ENCODE results near the gene SLC6A7. TPM values are rescaled to one million over a fixed set of nuclear protein-coding genes. Genes with fewer than 3 reads are reported as not detected.

SLC6A7 gene
- total RNA-seq, 2 donors from 2014 or later, result not detected

DNA sequence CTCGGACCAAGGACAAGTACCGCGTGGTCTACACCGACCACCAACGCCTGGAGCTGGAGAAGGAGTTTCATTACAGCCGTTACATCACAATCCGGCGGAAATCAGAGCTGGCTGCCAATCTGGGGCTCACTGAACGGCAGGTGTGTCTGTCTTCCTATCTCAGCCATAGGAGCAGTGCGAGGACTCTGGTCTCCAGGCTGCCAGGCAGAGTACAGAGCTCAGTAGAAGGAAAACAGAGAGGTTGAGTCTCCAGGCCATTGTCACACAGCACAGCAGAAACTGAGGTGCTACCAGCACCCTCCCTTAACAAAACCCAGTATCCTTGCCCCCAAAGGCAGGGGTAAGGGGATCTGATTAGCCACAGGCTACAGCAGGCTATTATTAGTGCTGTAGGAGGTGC lies 7.1 kb upstream of the SLC6A7 start:
- peaks cover 31% of the 10 kb centered on the region for H3K27me3 ChIP-seq (ENCODE audit: control insufficient read depth, insufficient read depth, low read length, poor library complexity, severe bottlenecking)
- DNase-seq, result no peak
- WGBS, 2 experiments (ENCODE audit: insufficient coverage in 1 of 2, insufficient read length in 1 of 2), result 93 to 96% methylated on average over 7 to 10 of the region's 10 CpGs
- H3K9me3 ChIP-seq (ENCODE audit: control insufficient read depth, low read length), result no peaks in the 10 kb centered on the region
- Mint-ChIP-seq H3K4me1 (peaks cover 9% of the 10 kb centered on the region), H3K36me3 (ENCODE audit: low read depth) (no peaks in the 10 kb centered on the region), H3K4me3 (no peak overlapping the region), H3K27ac (no peak overlapping the region), H3K9me3 (no peaks in the 10 kb centered on the region), H3K27me3 (ENCODE audit: insufficient read depth) (peaks cover 64% of the 10 kb centered on the region)
- no peak overlapping the region for H3K27ac ChIP-seq (ENCODE audit: low read depth, low read length)
- H3K4me3 ChIP-seq (ENCODE audit: low read length), result no peak overlapping the region
- TF ChIP-seq, protein P1, sequence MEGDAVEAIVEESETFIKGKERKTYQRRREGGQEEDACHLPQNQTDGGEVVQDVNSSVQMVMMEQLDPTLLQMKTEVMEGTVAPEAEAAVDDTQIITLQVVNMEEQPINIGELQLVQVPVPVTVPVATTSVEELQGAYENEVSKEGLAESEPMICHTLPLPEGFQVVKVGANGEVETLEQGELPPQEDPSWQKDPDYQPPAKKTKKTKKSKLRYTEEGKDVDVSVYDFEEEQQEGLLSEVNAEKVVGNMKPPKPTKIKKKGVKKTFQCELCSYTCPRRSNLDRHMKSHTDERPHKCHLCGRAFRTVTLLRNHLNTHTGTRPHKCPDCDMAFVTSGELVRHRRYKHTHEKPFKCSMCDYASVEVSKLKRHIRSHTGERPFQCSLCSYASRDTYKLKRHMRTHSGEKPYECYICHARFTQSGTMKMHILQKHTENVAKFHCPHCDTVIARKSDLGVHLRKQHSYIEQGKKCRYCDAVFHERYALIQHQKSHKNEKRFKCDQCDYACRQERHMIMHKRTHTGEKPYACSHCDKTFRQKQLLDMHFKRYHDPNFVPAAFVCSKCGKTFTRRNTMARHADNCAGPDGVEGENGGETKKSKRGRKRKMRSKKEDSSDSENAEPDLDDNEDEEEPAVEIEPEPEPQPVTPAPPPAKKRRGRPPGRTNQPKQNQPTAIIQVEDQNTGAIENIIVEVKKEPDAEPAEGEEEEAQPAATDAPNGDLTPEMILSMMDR (conservative IDR thresholded peaks at IDR 0.05), result no peak
- H3K4me1 ChIP-seq (ENCODE audit: control insufficient read depth, insufficient read depth, low read length), result no peaks in the 10 kb centered on the region
- no peaks in the 10 kb centered on the region for H3K36me3 ChIP-seq (ENCODE audit: control insufficient read depth, insufficient read depth, low read length)
- H3K9ac ChIP-seq (ENCODE audit: extremely low read depth, low read length, poor library complexity, severe bottlenecking), result no peak overlapping the region

GRCh38 chr5:150183436-150183835 lies 6.4 kb upstream of the SLC6A7 start:
- TF ChIP-seq, protein P1 (conservative IDR thresholded peaks at IDR 0.05), result no peak
- no peaks in the 10 kb centered on the region for H3K9me3 ChIP-seq (ENCODE audit: control insufficient read depth, low read length)
- no peak overlapping the region for H3K4me3 Mint-ChIP-seq
- H3K9ac ChIP-seq (ENCODE audit: extremely low read depth, low read length, poor library complexity, severe bottlenecking), result no peak overlapping the region
- H3K4me1 ChIP-seq (ENCODE audit: control insufficient read depth, insufficient read depth, low read length), result no peaks in the 10 kb centered on the region
- no peak overlapping the region for H3K27ac Mint-ChIP-seq
- DNase-seq, result no peak
- peaks cover 38% of the 10 kb centered on the region for H3K27me3 ChIP-seq (ENCODE audit: control insufficient read depth, insufficient read depth, low read length, poor library complexity, severe bottlenecking)
- peaks cover 70% of the 10 kb centered on the region for H3K27me3 Mint-ChIP-seq (ENCODE audit: insufficient read depth)
- 95 to 98% methylated on average over 8 to 12 of the region's 12 CpGs for WGBS, 2 experiments (ENCODE audit: insufficient coverage in 1 of 2, insufficient read length in 1 of 2)
- no peak overlapping the region for H3K27ac ChIP-seq (ENCODE audit: low read depth, low read length)
- no peak overlapping the region for H3K4me3 ChIP-seq (ENCODE audit: low read length)
- no peaks in the 10 kb centered on the region for H3K36me3 ChIP-seq (ENCODE audit: control insufficient read depth, insufficient read depth, low read length)
- peaks cover 9% of the 10 kb centered on the region for H3K4me1 Mint-ChIP-seq
- no peaks in the 10 kb centered on the region for H3K36me3 Mint-ChIP-seq (ENCODE audit: low read depth)
- H3K9me3 Mint-ChIP-seq, result no peaks in the 10 kb centered on the region

GRCh38 chr5:150184006-150184405 lies 5.9 kb upstream of the SLC6A7 start:
- Mint-ChIP-seq H3K36me3 (ENCODE audit: low read depth) (no peaks in the 10 kb centered on the region), H3K4me1 (peaks cover 9% of the 10 kb centered on the region), H3K27me3 (ENCODE audit: insufficient read depth) (peaks cover 72% of the 10 kb centered on the region), H3K4me3 (no peak overlapping the region), H3K9me3 (no peaks in the 10 kb centered on the region), H3K27ac (no peak overlapping the region)
- WGBS, 2 experiments (ENCODE audit: insufficient coverage in 1 of 2, insufficient read length in 1 of 2), result 79% methylated on average over 2 of the region's 2 CpGs; no CpG with 5 or more reads in 1 of the 2 experiments
- no peak overlapping the region for H3K9ac ChIP-seq (ENCODE audit: extremely low read depth, low read length, poor library complexity, severe bottlenecking)
- H3K27ac ChIP-seq (ENCODE audit: low read depth, low read length), result no peak overlapping the region
- H3K9me3 ChIP-seq (ENCODE audit: control insufficient read depth, low read length), result no peaks in the 10 kb centered on the region
- no peak overlapping the region for H3K4me3 ChIP-seq (ENCODE audit: low read length)
- H3K4me1 ChIP-seq (ENCODE audit: control insufficient read depth, insufficient read depth, low read length), result no peaks in the 10 kb centered on the region
- peaks cover 43% of the 10 kb centered on the region for H3K27me3 ChIP-seq (ENCODE audit: control insufficient read depth, insufficient read depth, low read length, poor library complexity, severe bottlenecking)
- H3K36me3 ChIP-seq (ENCODE audit: control insufficient read depth, insufficient read depth, low read length), result no peaks in the 10 kb centered on the region
- TF ChIP-seq, protein P1 (conservative IDR thresholded peaks at IDR 0.05), result no peak
- no peak for DNase-seq

Measured in endodermal cell (in vitro differentiated cells).